GM23248 (cell line): ENCODE measurements around the gene STIL. TPM values are rescaled to one million over a fixed set of nuclear protein-coding genes. Genes with fewer than 3 reads are reported as not detected.
A peak's percentile ranks its signal among the peaks of the same experiment; 100 is the strongest.

Experiments
- DNase-seq: peaks from one replicate; pipeline ENCODE4 v3.0.0-alpha.2; 2015
- H2AFZ ChIP-seq: fragments of 200-600 bp; sonication (generic); 2 replicates; pipeline ENCODE4 v1.6.1; 2016; ENCODE audit warnings: antibody characterized with exemption
- H3F3A ChIP-seq: fragments of 200-600 bp; sonication (generic); 2 replicates; pipeline ENCODE4 v1.6.1; 2016; ENCODE audit warnings: mild to moderate bottlenecking, antibody characterized with exemption, mixed run types; ENCODE audit not compliant: insufficient read depth
- H3K27ac ChIP-seq: fragments of 200-600 bp; sonication (generic); 2 replicates; pipeline ENCODE4 v1.5.1; 2016; ENCODE audit warnings: mild to moderate bottlenecking
- H3K27me3 ChIP-seq: fragments of 200-600 bp; sonication (generic); replicated peaks from 2 replicates; pipeline ENCODE4 v1.6.1; 2016; ENCODE audit warnings: mild to moderate bottlenecking; ENCODE audit not compliant: insufficient read depth
- H3K36me3 ChIP-seq: fragments of 200-600 bp; sonication (generic); 2 replicates; pipeline ENCODE4 v1.6.1; 2016; ENCODE audit warnings: low read depth, mild to moderate bottlenecking
- H3K4me1 ChIP-seq: fragments of 200-600 bp; sonication (generic); 2 replicates; pipeline ENCODE4 v1.6.1; 2016; ENCODE audit warnings: mild to moderate bottlenecking; ENCODE audit not compliant: insufficient read depth
- H3K4me2 ChIP-seq: fragments of 200-600 bp; sonication (generic); one replicate; pipeline ENCODE4 v1.6.1; 2016; ENCODE audit warnings: mild to moderate bottlenecking; ENCODE audit not compliant: unreplicated experiment
- H3K4me3 ChIP-seq: fragments of 200-600 bp; sonication (generic); 2 replicates; pipeline ENCODE4 v1.5.1; 2016; ENCODE audit warnings: mild to moderate bottlenecking
- H3K79me2 ChIP-seq: fragments of 200-600 bp; sonication (generic); 2 replicates; pipeline ENCODE4 v1.6.1; 2016; ENCODE audit warnings: mild to moderate bottlenecking; ENCODE audit not compliant: insufficient read depth
- H3K9ac ChIP-seq: fragments of 200-600 bp; sonication (generic); 2 replicates; pipeline ENCODE4 v1.6.1; 2016; ENCODE audit warnings: mild to moderate bottlenecking
- H3K9me2 ChIP-seq: fragments of 200-600 bp; sonication (generic); 2 replicates; pipeline ENCODE4 v1.6.1; 2016; ENCODE audit warnings: mixed run types, mild to moderate bottlenecking, moderate library complexity; ENCODE audit not compliant: insufficient read depth
- H3K9me3 ChIP-seq: fragments of 200-600 bp; sonication (generic); one replicate; pipeline ENCODE4 v1.6.1; 2017; ENCODE audit warnings: low read depth
- H4K20me1 ChIP-seq: fragments of 200-600 bp; sonication (generic); 2 replicates; pipeline ENCODE4 v1.6.0; 2016; ENCODE audit not compliant: insufficient read depth
- EZH2 ChIP-seq: fragments of 200-600 bp; sonication (generic); IDR thresholded peaks from 2 replicates; pipeline ENCODE4 v1.6.1; 2018; ENCODE audit warnings: antibody characterized with exemption, mild to moderate bottlenecking; ENCODE audit not compliant: insufficient read depth, poor library complexity, severe bottlenecking
- EZH2phosphoT487 ChIP-seq: fragments of 200-600 bp; sonication (generic); IDR thresholded peaks from 2 replicates; pipeline ENCODE4 v1.6.1; 2018; ENCODE audit warnings: antibody characterized with exemption, moderate library complexity, mild to moderate bottlenecking, low read depth; ENCODE audit not compliant: insufficient read depth
- WGBS, 2 experiments: methylation state at CpG; one replicate each; pipeline ENCODE4 v1.1.6; 2015 to 2017; ENCODE audit warnings: low lambda C conversion rate in 2 of 2, low coverage in 1 of 2; ENCODE audit errors: missing lambda C conversion rate in 2 of 2; 5-methylcytosine and 5-hydroxymethylcytosine counted together
- in situ Hi-C: fragments of 300-500 bp; cut with MboI; formaldehyde crosslinking; loops from 2 replicates; pipeline ENCODE4 v1.15.0; 2020
- polyA plus RNA-seq: library from polyadenylated mRNA; unstranded; fragments of >200 nt; fragmentation: Nextera tagmentation; extraction: Ambion mirVana; gene quantifications from 2 replicates; pipeline ENCODE4 v1.2.1, GENCODE V29; 2016
- total RNA-seq: library from RNA; depleted of rRNA; stranded (reverse); fragments of >200 nt; shearing (Covaris generic); gene quantifications from 2 replicates; pipeline ENCODE4 v1.2.3, GENCODE V29; 2014

STIL gene
- total and polyA plus RNA-seq, 2 experiments from 2014 or later: 7.2 to 17.1 TPM

GRCh38 chr1:47210666-47211065 lies 103.3 kb downstream of the STIL start:
- Histone ChIP-seq H3K9me3 (no peaks in the 10 kb centered on the region), H3K36me3 (no peaks in the 10 kb centered on the region), H3K79me2 (no peaks in the 10 kb centered on the region), H2AFZ (no peak overlapping the region), H3K4me2 (no peak overlapping the region), H3K4me3 (no peak overlapping the region), H3K9ac (no peak overlapping the region), H3F3A (peaks cover 4% of the 10 kb centered on the region; the same call in 1 of the 2 replicates), H3K27me3 (no peaks in the 10 kb centered on the region), H3K27ac (no peak overlapping the region), H3K4me1 (peaks cover 9% of the 10 kb centered on the region), H3K9me2 (no peaks in the 10 kb centered on the region), H4K20me1 (no peaks in the 10 kb centered on the region)
- TF ChIP-seq EZH2 (no peak), EZH2phosphoT487 (no peak)
- no peak for DNase-seq
- 58 to 60% methylated on average over 3 of the region's 3 CpGs for WGBS, 2 experiments
- in situ Hi-C loops: no loop called here

- in situ Hi-C loops: no loop called here
- H4K20me1 ChIP-seq: no peaks in the 10 kb centered on the region
- no peak overlapping the region for H3K4me3 ChIP-seq
- H3K79me2 ChIP-seq: no peaks in the 10 kb centered on the region
- no peak for TF ChIP-seq EZH2
- no peak for TF ChIP-seq EZH2phosphoT487
- H3K9ac ChIP-seq: no peak overlapping the region
- no peak overlapping the region for H3K4me2 ChIP-seq
- H3K9me3 ChIP-seq: no peaks in the 10 kb centered on the region
- H3K4me1 ChIP-seq: peaks cover 9% of the 10 kb centered on the region
- no peaks in the 10 kb centered on the region for H3K9me2 ChIP-seq
- DNase-seq: no peak
- no peak overlapping the region for H2AFZ ChIP-seq
- H3K27me3 ChIP-seq: no peaks in the 10 kb centered on the region
- H3F3A ChIP-seq: peaks cover 4% of the 10 kb centered on the region; the same call in 1 of the 2 replicates
- WGBS, 2 experiments: 48 to 82% methylated on average over 2 to 3 of the region's 3 CpGs
- no peak overlapping the region for H3K27ac ChIP-seq
- H3K36me3 ChIP-seq: no peaks in the 10 kb centered on the region
These were observed 104.1 kb downstream of the STIL start for GRCh38 chr1:47209725-47210325.

DNA sequence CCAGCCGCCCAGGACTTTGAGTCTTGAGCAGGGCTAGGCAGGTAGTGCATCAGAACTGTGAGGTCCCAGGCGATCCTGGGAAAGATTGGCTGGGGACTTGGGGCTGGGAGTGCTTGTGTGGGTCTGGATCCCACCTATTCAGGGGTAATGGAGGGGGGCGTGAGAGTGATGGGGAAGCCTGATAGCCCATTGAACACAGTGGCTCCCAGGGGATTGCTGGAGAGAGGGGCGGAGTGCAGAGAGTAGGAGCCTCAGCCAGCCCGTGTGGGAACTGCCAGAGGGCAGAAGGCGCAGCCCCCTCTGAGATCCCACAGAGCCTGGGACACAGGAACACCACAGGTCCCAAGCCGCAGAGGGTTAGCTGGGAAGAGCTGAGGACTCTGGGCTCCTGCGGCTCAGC lies 104.9 kb downstream of the STIL start:
- H3K27me3 ChIP-seq: no peaks in the 10 kb centered on the region
- WGBS, 2 experiments: 63 to 76% methylated on average over 8 of the region's 8 CpGs
- no peak for DNase-seq
- H3K9ac ChIP-seq: no peak overlapping the region
- no peaks in the 10 kb centered on the region for H4K20me1 ChIP-seq
- H3K4me2 ChIP-seq: no peak overlapping the region
- no peaks in the 10 kb centered on the region for H3K36me3 ChIP-seq
- H3F3A ChIP-seq: peaks cover 4% of the 10 kb centered on the region; the same call in 1 of the 2 replicates
- H2AFZ ChIP-seq: no peak overlapping the region
- H3K4me3 ChIP-seq: no peak overlapping the region
- H3K79me2 ChIP-seq: no peaks in the 10 kb centered on the region
- in situ Hi-C loops: no loop called here
- H3K4me1 ChIP-seq: peaks cover 9% of the 10 kb centered on the region
- H3K9me2 ChIP-seq: no peaks in the 10 kb centered on the region
- H3K27ac ChIP-seq: no peak overlapping the region
- TF ChIP-seq EZH2phosphoT487 (no peak), EZH2 (no peak)
- no peaks in the 10 kb centered on the region for H3K9me3 ChIP-seq

- Histone ChIP-seq H3K9me3 (no peaks in the 10 kb centered on the region), H3K4me1 (peaks cover 9% of the 10 kb centered on the region), H3K9me2 (no peaks in the 10 kb centered on the region), H3K79me2 (no peaks in the 10 kb centered on the region), H2AFZ (peak overlapping the region; percentile 21; the same call in 1 of the 2 replicates), H3K4me3 (no peak overlapping the region), H3K9ac (no peak overlapping the region), H4K20me1 (no peaks in the 10 kb centered on the region), H3K36me3 (no peaks in the 10 kb centered on the region), H3K27ac (no peak overlapping the region), H3K4me2 (no peak overlapping the region), H3K27me3 (no peaks in the 10 kb centered on the region), H3F3A (peaks cover 4% of the 10 kb centered on the region; the same call in 1 of the 2 replicates)
- peak; percentile 64 for DNase-seq
- in situ Hi-C loops: no loop called here
- 14 to 35% methylated on average over 8 to 11 of the region's 11 CpGs for WGBS, 2 experiments
- TF ChIP-seq EZH2 (no peak), EZH2phosphoT487 (no peak)
These were observed 105.5 kb downstream of the STIL start for GRCh38 chr1:47208374-47208850.
